HS-27A (cell line): Measurements from ENCODE around the gene EIF4B.

Experiments
- DNase-seq: peaks from one replicate; pipeline ENCODE4 v3.0.0-alpha.2; 2012; ENCODE audit warnings: low read depth, missing footprints

The EIF4B gene

DNA sequence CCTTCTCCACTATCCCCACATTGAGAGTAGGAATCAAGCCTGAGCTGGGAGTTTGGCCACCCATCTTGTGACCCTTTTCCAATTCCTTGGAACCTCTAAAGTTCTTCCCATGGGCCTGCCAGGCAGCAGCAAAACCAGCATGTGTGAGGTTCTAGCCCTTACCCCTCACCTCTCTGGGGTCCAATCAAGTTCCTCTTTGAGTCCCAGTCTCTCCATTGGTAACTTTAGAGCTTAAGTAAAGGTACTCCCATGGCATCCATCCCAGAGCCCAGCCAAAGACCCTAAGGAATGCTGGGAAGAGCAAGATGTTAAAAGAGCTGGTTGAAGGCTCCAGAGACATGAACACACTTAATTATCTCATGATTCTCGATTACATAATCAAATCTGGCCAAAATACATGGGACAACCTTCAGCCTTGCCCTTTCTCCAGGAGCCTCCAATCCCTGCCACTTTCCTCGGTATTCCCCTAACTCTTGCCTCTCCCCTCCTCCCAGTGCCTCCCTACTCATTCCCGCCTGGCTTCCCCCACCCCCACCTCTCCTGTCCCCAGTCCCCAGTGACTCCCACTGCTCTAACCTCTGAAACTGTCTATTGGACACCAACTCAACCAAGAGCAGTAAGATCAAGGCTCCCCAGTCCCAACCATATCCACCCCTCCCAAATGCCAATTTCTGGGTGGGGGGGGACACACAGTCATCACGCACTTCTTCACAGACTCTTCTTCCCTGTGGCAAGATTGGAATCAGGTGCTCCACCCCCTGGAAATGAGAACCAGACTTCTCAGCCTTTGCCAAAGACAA lies 38.8 kb downstream of the EIF4B start:
- no peak for DNase-seq

DNA sequence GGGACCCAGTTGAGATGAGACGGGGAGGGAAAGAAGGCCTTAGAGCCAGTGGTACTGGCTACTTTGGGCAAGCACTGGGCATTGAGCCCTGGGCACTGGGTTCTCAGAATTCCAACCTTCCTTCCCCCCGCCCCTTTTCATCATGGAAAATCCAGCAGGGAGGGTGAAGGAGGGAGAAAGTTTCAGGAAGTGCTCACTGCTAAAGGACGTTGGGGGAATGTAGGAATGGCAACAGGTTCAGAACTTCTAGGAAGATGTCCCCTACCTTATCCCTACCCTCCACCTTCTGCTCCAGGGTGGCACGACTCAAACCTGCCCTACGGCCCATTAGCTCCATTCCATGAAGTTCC lies 39.4 kb downstream of the EIF4B start:
- no peak for DNase-seq

DNA sequence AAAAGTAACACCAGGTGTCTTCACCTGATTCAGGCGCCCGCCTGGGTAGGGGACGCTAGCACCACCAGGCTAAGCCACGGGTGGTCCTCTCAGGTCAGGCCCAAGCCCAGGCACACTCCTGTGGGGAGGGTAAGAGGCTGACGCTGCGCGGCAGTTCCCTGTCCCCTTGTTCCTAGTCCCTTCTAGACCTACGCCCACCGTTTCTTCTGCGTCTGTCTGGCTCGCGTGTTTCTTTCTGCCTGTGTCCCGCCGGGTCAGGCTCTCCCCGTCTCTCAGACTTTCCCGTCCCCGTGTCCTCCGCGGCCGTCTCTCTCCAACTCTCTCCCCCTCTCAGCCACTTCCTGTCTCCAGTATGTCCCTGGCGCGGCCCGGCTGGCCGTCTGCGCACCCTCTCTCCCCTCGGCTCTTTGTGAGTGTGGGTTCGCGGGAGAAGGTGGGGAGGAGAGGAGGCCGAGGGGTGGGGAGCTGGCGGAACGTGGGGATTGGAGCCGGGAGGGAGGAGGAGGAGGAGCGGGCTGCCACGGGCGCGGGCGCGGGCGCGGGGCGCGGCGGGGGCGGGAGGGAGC lies 40.5 kb downstream of the EIF4B start:
- DNase-seq: peak; percentile 73

DNA sequence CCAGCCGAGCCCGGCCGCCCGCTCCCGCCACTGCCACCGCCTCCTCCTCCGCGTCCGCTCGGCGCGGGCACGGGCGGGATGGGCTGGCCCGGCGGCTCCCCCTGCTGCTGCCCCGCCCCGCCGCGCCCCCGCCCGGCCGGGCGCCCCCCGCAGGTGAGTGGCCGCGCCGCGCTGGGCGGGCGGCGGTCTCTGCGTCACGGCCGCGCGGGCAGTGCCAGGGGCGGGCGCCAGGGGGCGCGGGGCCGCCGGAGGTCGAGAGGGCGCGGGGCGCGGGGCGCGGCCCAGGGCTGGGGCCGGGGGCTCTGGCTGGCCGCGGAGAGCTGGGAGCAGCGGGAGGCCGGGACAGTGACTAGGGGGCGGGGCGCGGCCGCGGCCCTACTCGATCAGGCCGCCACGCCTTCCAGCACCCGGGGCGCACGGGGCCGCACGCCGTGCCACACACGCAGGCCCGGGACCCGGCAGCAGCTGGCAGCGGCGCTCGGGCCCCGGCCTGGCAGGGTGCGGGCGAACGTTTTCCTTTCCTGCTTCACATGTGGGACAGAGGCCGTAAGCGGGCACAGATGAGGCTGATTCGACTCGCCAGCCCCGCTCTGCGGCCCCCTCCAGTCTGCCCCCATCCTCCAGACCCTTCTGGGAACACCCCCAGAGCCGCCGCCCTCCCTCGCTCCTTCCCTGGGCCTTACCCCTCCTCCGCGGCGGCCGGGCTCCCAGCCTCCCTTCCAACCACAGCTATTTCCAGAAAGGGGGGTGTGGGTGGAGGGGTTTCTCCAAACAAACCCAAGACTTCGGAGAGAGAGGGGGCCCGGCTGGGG lies 41.2 kb downstream of the EIF4B start:
- peak; percentile 73 for DNase-seq

DNA sequence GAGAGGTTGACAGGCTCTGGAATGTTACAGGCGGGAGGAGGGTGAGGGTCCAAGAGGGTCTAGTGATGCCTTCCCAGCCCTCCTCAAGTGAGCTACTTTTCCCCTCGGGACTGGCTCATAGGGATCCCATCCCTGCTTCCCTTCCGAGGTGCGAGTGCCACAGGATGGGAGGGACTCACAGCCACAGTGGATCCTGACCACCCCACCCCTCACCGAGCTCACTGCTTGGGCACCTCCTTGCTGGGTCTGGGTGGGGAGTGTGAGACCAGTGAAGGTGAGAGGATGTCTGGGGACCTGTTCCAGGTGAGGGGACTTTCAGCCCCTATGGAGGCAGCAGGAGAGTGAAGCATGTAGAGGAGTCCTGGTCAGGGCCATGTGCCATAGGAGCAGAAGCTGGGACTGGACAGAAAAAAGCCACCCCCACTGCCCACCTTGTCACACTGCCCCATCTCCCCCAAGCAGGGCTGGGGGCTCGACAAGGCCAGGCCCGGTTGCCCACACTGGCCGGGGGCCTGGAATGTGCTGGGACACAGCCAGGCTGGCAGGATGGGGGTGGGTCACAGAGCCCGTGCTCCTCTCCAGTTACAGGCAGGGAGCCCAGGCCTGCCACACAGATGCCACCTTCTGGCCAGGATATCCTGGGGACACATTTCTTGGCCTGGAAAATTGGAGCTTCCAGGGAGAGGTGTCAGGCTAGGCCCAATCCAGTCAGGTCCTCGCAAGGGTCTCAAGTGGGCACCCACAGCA lies 42.0 kb downstream of the EIF4B start:
- peak; percentile 66 for DNase-seq

DNA sequence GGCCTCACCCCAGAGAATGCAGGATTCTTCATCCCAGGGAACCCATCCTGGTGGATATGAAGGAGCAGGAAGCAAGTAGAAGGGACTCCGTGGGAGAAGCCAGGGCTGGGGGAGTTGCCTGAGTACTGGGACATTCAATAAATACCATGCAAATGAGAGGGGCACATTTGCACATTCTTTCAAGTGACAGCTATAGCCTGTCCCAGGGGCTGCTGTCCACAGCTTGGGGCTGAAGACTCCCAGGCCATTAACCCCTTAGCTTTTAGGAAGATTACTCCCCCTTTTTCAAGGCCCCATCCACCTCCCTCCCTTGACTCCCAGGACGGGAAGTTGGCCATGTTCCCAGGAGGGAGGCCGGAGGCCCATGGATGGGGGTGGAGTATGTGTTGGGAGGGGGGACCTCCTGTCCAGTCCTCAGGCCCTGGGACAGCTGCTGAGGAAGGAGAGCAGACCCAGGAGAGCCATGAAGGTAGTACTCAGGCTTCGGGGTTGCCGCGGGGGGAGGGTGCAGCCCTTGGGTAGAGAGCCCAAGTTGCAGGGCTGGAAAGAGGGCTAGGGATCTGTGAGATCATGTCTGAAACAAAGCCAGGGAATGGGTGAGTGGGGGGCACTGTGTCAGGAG lies 42.6 kb downstream of the EIF4B start:
- peak; percentile 59 for DNase-seq

DNA sequence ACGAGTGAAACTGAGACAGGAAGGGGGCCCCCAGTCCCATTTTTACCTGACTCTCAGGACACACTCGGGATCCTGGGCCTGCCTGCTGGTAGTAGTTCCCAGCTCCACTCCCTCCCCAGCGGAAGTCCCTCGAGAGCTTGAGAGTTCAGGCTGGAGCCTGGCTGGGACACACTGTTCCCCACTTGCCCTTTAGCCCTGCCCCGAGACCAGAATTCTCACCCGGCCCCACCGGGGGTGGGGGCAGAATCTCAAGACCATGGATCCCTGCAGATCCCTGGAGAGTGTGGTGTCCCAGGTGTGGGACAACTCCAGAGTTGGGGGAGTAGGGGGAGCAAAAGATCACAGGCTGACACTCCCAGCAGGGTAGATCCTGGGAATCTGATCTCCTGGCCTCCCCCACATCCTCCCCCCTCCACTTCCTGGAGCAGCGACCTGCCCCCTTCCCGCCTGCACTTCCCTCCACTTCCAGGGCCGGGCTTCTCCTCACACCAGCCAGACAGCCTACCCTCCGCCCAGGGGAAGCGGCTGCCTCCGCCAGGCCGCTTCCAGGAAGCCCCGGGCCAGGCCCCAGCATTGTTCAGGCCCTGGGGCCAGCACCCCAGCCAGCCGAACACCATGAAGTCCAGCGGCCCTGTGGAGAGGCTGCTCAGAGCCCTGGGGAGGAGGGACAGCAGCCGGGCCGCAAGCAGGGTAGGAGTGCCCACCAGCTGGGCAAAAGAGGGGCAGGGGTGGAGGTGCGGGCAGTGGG lies 43.5 kb downstream of the EIF4B start, which contains the start of gene TNS2:
Gene TNS2, plus strand, starts transcription at position 495 of the 748 bp plus-strand sequence. Its CDS starts 121 bp downstream, at position 616.
- DNase-seq: no peak

DNA sequence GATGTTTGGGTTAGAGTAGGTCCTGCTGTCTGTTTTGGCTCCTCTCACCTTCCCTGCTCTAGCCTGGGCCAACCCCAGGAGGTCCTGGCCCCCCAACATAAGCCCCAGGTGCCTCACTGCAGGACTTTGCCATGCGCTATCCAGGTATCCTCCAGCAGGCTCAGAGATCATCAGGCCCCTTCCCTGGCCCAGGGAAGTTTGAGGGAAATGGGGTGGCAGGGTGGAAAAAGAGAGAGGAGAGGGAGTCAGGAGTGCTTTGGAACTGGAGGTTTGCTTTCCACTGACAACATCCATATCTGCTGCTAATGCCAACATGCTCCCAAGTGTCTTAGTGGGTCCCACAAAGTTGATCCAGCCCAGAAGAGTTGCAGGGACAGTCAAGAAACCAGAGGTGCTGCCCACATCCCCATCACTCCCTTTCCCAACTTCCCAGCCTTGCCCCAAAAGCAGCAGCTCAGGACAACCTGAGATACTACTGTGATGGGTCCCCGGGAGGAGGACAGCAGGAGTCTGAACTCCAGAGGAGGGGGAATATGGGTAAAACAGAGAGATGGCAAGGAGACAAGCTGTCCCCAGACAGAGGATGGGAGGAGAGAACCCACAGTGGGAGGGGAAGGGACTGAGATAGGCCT lies 44.3 kb downstream of the EIF4B start:
- DNase-seq: no peak

DNA sequence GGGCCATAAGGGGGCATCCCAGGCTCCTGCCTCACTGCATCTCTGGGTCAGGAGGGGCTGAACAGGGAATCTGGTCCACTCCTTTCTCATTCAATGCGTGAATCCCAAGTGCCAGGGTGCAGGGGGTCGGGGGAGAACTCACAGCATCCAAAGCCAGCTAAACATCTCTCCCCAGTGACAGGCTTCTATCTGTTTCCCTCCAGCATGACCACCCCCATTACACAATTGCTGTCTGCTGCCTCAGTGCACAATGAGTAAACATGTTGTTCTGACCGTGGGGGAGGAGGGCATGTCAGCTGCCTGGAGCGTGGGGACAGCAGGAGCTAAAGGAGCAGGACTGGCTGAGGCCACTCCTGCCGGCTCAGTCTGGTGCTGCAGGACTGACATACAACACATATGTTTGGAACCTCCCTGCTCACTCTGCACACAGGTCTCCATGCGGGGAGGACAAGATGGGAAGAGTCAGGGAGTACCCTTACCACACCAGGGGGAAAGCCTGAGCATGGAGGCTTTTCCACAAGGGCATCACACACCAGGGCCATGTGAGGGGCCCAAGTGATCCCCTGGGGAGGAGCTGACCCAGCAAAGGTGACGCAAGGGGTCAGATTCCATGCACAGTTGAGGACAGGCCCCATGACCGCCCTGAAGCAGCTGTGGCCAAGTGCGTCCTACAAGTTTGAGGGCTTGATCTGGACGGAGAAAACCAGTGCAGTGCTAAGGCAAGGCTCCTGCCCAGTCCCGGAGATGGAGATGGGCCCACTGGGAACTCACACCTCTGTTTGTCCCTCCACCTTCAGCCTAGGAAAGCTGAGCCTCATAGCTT lies 45.0 kb downstream of the EIF4B start:
- DNase-seq: no peak

DNA sequence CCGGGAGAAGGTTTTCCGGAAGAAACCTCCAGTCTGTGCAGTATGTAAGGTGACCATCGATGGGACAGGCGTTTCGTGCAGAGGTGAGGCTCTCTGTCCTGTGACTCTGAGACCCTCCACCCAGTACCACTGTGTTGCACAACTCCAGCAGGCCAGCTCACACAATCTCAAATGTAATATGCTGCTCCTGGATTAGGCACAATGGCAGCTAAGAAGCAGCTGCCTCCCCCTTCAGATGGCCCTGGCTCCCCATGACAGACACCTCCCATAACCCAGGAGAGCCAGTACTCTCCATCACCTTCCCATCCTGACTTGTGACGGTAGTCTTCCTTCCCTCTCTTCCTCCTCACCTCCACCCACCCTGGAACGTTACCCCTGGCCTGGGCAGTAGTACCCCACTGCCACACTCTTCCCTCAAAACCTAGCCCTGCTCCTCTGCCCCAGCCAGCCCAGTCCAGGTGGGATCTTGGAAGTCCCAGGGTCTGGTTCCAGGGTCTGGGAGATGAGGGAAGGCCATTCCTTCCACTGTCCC lies 45.7 kb downstream of the EIF4B start:
- DNase-seq: no peak

DNA sequence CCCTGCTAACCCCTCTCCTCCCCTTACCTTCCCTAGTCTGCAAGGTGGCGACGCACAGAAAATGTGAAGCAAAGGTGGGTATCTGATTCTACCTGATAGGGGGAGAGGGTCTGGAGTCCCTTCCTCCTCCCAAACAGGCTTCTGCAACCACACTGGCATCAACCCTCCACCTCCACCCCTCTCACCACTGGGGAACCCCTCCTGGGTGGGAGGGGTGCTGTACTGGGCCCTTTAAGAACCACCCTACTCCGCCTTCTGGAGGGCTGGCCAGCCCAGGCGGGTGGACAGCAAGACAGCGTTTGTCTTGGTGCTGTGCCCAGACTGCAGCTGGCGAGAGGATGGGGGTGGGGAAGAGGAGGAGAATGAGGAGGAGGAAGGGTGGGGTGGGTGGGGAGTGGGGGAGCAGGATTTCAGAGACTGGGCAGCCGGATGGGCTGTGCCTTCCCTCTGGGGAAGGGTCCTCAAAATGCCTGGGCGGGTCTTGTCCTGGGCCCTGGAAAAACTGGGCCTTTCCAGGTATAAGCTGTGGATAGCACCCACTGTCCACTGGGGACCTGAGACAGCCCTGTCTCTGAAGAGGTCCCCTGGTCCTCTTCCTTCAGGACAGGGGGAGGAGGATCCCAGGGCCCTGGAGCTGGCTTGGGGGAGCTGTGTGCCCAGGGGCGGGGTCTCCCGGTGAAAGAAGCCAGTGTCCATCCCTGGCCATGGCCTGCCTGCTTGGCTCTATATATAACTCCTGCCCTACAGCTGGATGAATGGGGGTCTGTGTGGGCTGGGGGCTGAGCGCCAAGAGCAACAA lies 46.4 kb downstream of the EIF4B start:
- DNase-seq: no peak

DNA sequence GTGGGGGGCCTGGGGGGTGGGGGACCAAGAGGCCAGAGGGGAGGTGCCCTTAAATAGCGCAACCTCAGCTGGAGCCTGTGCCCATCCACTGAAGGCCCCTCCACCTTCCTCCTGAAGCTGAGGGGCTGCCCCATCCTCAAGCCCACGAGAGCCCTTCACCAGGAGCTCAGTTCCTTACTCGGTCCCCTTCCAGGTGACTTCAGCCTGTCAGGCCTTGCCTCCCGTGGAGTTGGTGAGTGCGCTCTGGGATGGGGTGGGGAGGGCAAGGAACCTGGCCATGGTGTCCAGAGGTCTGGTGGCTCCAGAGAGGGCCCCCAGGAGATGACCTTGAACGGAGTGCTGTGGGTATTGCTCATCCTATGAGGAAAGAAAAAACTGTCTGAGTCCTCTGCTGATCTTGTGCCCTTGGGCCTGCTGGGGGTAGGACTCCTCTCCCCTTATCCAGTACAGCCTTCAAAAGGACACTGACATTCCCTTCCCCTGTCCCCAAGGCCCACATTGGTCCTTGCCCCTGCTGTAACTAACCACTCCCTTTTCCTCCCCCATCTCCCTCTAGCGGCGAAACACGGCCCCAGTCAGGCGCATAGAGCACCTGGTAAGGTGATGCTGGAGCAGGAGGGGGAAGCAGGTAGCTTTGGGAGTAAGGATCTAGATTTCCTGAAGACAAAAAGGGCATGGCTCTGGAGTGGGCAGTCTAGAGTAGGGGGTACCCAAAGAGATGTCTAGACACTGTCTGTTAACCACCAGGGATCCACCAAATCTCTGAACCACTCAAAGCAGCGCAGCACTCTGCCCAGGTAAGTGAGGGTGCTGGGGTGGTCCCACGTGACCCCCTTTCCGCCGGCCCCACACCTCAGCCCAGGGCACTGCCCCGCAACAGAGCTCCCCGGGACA lies 47.2 kb downstream of the EIF4B start:
- no peak for DNase-seq

DNA sequence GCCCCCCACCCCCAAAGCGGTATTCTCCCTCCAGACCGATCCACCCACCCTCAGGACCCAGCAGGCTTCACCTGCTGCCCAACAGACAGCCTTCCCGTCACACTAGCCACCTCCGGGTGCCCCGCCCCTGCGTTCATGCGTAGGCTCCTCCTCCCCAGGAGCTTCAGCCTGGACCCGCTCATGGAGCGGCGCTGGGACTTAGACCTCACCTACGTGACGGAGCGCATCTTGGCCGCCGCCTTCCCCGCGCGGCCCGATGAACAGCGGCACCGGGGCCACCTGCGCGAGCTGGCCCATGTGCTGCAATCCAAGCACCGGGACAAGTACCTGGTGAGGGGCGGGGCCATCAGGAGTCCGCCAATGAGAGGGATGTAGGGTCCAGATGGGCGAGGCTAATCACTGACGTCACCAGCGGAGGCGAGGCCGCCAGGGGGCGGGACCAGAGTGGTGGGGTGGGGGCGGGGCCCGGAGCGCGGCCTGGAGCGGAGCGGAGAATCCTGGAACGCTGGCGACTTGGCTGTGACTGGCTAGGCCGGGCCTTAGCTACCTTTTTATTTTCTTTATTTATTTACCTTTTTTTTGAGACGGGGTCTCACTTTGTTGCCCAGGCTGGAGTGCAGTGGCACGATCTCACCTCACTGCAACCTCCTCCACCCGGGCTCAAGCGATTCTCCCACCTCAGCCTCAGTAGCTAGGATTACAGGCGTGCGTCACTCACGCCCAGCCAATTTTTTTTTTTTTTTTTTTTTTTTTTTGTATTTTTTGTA lies 48.0 kb downstream of the EIF4B start:
- no peak for DNase-seq

DNA sequence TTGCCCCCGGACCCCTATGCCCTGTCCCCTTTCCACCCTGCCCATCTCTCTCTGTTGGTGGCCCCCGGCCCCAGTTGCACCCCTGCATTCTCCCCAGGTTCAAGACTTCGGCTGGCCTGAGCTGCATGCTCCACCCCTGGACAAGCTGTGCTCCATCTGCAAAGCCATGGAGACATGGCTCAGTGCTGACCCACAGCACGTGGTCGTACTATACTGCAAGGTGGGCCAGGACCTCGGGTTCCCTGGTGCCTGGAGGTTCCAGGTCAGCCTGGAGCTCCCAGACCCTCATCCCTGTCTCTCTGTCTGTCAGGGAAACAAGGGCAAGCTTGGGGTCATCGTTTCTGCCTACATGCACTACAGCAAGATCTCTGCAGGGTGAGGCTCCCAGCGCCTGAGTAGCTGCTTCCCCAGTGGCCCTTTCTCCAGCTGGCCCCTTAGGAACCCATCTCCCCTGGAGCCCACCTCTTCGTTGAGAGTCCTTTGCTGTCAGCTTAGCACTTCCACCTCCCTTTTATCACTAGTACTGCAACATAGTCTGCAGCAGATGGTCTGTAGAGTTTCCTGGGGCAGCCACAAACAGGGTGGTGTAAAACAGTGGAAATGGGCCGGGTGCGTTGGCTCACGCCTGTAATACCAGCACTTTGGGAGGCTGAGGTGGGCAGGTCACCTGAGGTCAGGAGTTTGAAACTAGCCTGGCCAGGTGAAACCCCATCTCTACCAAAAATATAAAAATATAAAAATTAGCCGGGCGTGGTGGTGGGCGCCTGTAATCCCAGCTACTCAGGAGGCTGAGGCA lies 49.4 kb downstream of the EIF4B start:
- no peak for DNase-seq

DNA sequence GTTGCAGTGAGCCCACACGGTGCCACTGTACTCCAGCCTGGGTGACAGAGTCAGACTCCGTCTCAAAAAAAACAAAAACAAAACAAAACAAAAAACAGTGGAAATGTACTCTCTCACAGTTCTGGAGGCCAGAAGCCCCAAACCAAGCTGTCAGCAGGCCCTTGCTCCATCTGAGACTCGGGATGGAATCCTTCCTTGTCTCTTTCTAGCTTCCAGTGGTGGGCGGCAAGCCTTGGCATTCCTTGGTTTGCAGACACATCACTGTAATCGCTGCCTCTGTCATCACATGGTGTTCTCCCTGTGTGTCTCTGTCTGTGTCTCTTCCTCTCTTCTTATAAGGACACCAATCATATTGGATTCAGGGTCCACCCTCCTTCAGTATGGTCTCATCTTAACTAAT lies 50.0 kb downstream of the EIF4B start:
- no peak for DNase-seq

DNA sequence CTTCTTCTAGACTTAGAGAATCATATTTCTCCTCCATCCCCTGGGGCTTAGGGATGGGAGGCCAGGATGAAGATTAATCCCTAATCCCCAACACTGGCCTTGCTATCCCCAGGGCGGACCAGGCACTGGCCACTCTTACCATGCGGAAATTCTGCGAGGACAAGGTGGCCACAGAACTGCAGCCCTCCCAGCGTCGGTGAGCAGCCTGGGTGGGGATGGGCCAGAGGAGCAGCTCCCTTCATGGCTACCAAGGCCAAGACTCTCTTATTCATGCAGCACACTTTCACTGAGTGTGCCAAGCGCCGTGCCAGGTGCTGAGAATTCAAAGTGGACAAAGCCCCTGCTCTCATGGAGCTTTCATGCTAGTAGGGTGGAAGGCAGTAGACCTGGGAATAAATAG lies 50.6 kb downstream of the EIF4B start:
- DNase-seq: no peak
